Measurements from ENCODE around the gene DBF4B. TPM values are rescaled to one million over a fixed set of nuclear protein-coding genes. Genes with fewer than 3 reads are reported as not detected.

Gene DBF4B
- 2.2 and 2.7 TPM in 2 replicates for total RNA-seq

- no peaks in the 10 kb centered on the region for H3K27me3 ChIP-seq (ENCODE audit: insufficient read depth, low read length)
- TF ChIP-seq, protein P1, sequence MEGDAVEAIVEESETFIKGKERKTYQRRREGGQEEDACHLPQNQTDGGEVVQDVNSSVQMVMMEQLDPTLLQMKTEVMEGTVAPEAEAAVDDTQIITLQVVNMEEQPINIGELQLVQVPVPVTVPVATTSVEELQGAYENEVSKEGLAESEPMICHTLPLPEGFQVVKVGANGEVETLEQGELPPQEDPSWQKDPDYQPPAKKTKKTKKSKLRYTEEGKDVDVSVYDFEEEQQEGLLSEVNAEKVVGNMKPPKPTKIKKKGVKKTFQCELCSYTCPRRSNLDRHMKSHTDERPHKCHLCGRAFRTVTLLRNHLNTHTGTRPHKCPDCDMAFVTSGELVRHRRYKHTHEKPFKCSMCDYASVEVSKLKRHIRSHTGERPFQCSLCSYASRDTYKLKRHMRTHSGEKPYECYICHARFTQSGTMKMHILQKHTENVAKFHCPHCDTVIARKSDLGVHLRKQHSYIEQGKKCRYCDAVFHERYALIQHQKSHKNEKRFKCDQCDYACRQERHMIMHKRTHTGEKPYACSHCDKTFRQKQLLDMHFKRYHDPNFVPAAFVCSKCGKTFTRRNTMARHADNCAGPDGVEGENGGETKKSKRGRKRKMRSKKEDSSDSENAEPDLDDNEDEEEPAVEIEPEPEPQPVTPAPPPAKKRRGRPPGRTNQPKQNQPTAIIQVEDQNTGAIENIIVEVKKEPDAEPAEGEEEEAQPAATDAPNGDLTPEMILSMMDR (IDR thresholded peaks at IDR 0.05; ENCODE audit: extremely low read depth, low read depth, low read length), result no peak
- peak within 1 kb of the TSS; percentile 71 for H3K27ac ChIP-seq (ENCODE audit: low read depth, low read length)
- H3K36me3 ChIP-seq (ENCODE audit: insufficient read depth, low read length), result peaks cover 4% of the 10 kb centered on the region
- H3K4me3 ChIP-seq (ENCODE audit: insufficient read depth, low read length), result peak within 1 kb of the TSS; percentile 100
- peaks cover 24% of the 10 kb centered on the region for H3K79me2 ChIP-seq (ENCODE audit: insufficient read depth, low read length)
- no peaks in the 10 kb centered on the region for H3K9me3 ChIP-seq (ENCODE audit: low read depth, low read length)
- peak within 1 kb of the TSS; percentile 94 for H3K4me2 ChIP-seq (ENCODE audit: insufficient read depth, low read length)
- H3K4me1 ChIP-seq (ENCODE audit: insufficient read depth, low read length), result peaks cover 4% of the 10 kb centered on the region
- H4K20me1 ChIP-seq (ENCODE audit: insufficient read depth, low read length), result no peaks in the 10 kb centered on the region
- peak within 1 kb of the TSS; percentile 96 for H2AFZ ChIP-seq (ENCODE audit: low read length)
- DNase-seq (ENCODE audit: insufficient read length, low spot score, missing footprints), result peak; percentile 94
Observed at GRCh38 chr17:44708401-44709263, at the start of gene DBF4B. DBF4B (plus strand) TSS chr17:44708665; CDS start chr17:44708821, 156 bp downstream.

- no peak for DNase-seq (ENCODE audit: insufficient read length, low spot score, missing footprints)
- no peaks in the 10 kb centered on the region for H3K4me1 ChIP-seq (ENCODE audit: insufficient read depth, low read length)
- TF ChIP-seq, protein P1 (IDR thresholded peaks at IDR 0.05; ENCODE audit: extremely low read depth, low read depth, low read length), result no peak
Observed at GRCh38 chr17:44661835-44662234, 46.6 kb upstream of the DBF4B start.

GRCh38 chr17:44663095-44663494 is 45.4 kb upstream of the DBF4B start:
- Histone ChIP-seq H3K27ac (ENCODE audit: low read depth, low read length) (no peak overlapping the region), H3K79me2 (ENCODE audit: insufficient read depth, low read length) (no peaks in the 10 kb centered on the region), H3K4me1 (ENCODE audit: insufficient read depth, low read length) (no peaks in the 10 kb centered on the region), H3K4me3 (ENCODE audit: insufficient read depth, low read length) (no peak overlapping the region), H3K27me3 (ENCODE audit: insufficient read depth, low read length) (peaks cover 4% of the 10 kb centered on the region), H2AFZ (ENCODE audit: low read length) (no peak overlapping the region), H4K20me1 (ENCODE audit: insufficient read depth, low read length) (no peaks in the 10 kb centered on the region), H3K9me3 (ENCODE audit: low read depth, low read length) (no peaks in the 10 kb centered on the region), H3K4me2 (ENCODE audit: insufficient read depth, low read length) (no peak overlapping the region), H3K36me3 (ENCODE audit: insufficient read depth, low read length) (no peaks in the 10 kb centered on the region)
- DNase-seq (ENCODE audit: insufficient read length, low spot score, missing footprints), result no peak
- TF ChIP-seq, protein P1 (IDR thresholded peaks at IDR 0.05; ENCODE audit: extremely low read depth, low read depth, low read length), result no peak

More at GRCh38 chr17:44661835-44662234, 46.6 kb upstream of the DBF4B start:
- no peak overlapping the region for H3K4me3 ChIP-seq (ENCODE audit: insufficient read depth, low read length)
- H2AFZ ChIP-seq (ENCODE audit: low read length), result no peak overlapping the region
- H3K9me3 ChIP-seq (ENCODE audit: low read depth, low read length), result no peaks in the 10 kb centered on the region
- H3K36me3 ChIP-seq (ENCODE audit: insufficient read depth, low read length), result no peaks in the 10 kb centered on the region
- H3K79me2 ChIP-seq (ENCODE audit: insufficient read depth, low read length), result no peaks in the 10 kb centered on the region
- H3K27me3 ChIP-seq (ENCODE audit: insufficient read depth, low read length), result peaks cover 6% of the 10 kb centered on the region
- H3K4me2 ChIP-seq (ENCODE audit: insufficient read depth, low read length), result no peak overlapping the region
- H3K27ac ChIP-seq (ENCODE audit: low read depth, low read length), result no peak overlapping the region
- no peaks in the 10 kb centered on the region for H4K20me1 ChIP-seq (ENCODE audit: insufficient read depth, low read length)

DNA sequence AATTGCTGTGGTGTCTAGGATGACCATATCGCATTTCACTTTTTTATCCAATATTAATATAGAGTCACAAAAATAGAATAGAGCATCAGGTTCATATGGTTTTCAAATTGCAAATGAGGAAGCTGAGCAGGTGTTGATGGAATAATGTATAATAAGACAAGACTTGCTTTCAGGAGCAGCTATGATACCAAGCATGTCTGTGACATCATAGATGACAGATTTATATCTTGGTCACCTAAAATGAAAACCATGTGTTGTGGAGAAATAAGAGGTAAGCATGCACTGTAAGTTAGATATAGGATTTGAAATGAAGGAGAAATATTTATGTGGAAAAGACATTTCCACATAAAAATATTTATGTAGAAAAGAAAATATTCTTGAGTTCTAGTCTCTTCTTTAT is 43.6 kb upstream of the DBF4B start:
- no peaks in the 10 kb centered on the region for H3K4me1 ChIP-seq (ENCODE audit: insufficient read depth, low read length)
- no peak overlapping the region for H3K4me2 ChIP-seq (ENCODE audit: insufficient read depth, low read length)
- H3K27ac ChIP-seq (ENCODE audit: low read depth, low read length), result no peak overlapping the region
- DNase-seq (ENCODE audit: insufficient read length, low spot score, missing footprints), result no peak
- no peaks in the 10 kb centered on the region for H3K36me3 ChIP-seq (ENCODE audit: insufficient read depth, low read length)
- H2AFZ ChIP-seq (ENCODE audit: low read length), result no peak overlapping the region
- peaks cover 5% of the 10 kb centered on the region for H3K27me3 ChIP-seq (ENCODE audit: insufficient read depth, low read length)
- TF ChIP-seq, protein P1 (IDR thresholded peaks at IDR 0.05; ENCODE audit: extremely low read depth, low read depth, low read length), result no peak
- no peaks in the 10 kb centered on the region for H3K9me3 ChIP-seq (ENCODE audit: low read depth, low read length)
- no peaks in the 10 kb centered on the region for H3K79me2 ChIP-seq (ENCODE audit: insufficient read depth, low read length)
- H3K4me3 ChIP-seq (ENCODE audit: insufficient read depth, low read length), result no peak overlapping the region
- no peaks in the 10 kb centered on the region for H4K20me1 ChIP-seq (ENCODE audit: insufficient read depth, low read length)

All from osteoblast (primary cell).